SK-N-SH (cell line): ENCODE measurements around the gene NFKBIE. TPM values are rescaled to one million over a fixed set of nuclear protein-coding genes. Genes with fewer than 3 reads are reported as not detected.

Experiments
- CTCF ChIA-PET: fragments of 300-600, 350-600 bp; formaldehyde crosslinking; extraction: SDS; loops from one replicate; lab custom pipeline; 2021; lab: Yijun Ruan, JAX
- POLR2A ChIA-PET: fragments of 350-600 bp; sonication (Branson Sonifier 250); formaldehyde crosslinking; extraction: SDS; loops from one replicate; lab custom pipeline; 2020; ENCODE audit warnings: antibody characterized with exemption, inconsistent platforms; lab: Yijun Ruan, JAX
- DNase-seq: peaks from one replicate; pipeline ENCODE4 v3.0.0; 2012
- H2AFZ ChIP-seq: fragments of 200-600 bp; sonication (generic); 2 replicates; pipeline ENCODE4 v1.8.1; 2016; ENCODE audit warnings: antibody characterized with exemption, mild to moderate bottlenecking, low read depth
- H3F3A ChIP-seq: fragments of 200-600 bp; sonication (generic); replicated peaks from 2 replicates; pipeline ENCODE3; 2016; ENCODE audit warnings: antibody characterized with exemption, mild to moderate bottlenecking; ENCODE audit not compliant: insufficient read depth
- H3K27ac ChIP-seq, 2 experiments: fragments of 200-500 bp in 1 of 2; fragments of 200-600 bp in 1 of 2; sonication (Bioruptor generic) in 1 of 2; sonication (generic), shearing (Covaris generic) in 1 of 2; 2 replicates each; pipeline versions ENCODE4 v1.5.1 to v1.6.1; 2014 to 2016; ENCODE audit warnings: low read depth in 2 of 2, inconsistent platforms in 1 of 2, low read length in 1 of 2, mild to moderate bottlenecking in 1 of 2, mixed read lengths in 1 of 2
- H3K27me3 ChIP-seq: fragments of 200-600 bp; sonication (generic), shearing (Covaris generic); 2 replicates; pipeline ENCODE4 v1.6.1; 2016; ENCODE audit warnings: mixed run types; ENCODE audit not compliant: insufficient read depth
- H3K36me3 ChIP-seq, 2 experiments: fragments of 200-500 bp in 1 of 2; fragments of 200-600 bp in 1 of 2; sonication (Bioruptor generic) in 1 of 2; sonication (generic) in 1 of 2; replicated peaks in 1 of 2; 2 replicates each; pipeline versions ENCODE3 to v1.5.1; 2014 to 2016; ENCODE audit warnings: low read length in 1 of 2, mild to moderate bottlenecking in 1 of 2; ENCODE audit not compliant: insufficient read depth in 2 of 2, control insufficient read depth in 1 of 2
- H3K4me1 ChIP-seq, 2 experiments: fragments of 200-500 bp in 1 of 2; fragments of 200-600 bp in 1 of 2; sonication (Bioruptor generic) in 1 of 2; sonication (generic), shearing (Covaris generic) in 1 of 2; 2 replicates each; pipeline versions ENCODE4 v1.5.1 to v1.6.1; 2014 to 2016; ENCODE audit warnings: low read depth in 1 of 2, low read length in 1 of 2, mixed run types in 1 of 2; ENCODE audit not compliant: insufficient read depth in 2 of 2, control insufficient read depth in 1 of 2
- H3K4me2 ChIP-seq: fragments of 200-600 bp; sonication (generic), shearing (Covaris generic); 2 replicates; pipeline ENCODE4 v1.6.1; 2017; ENCODE audit warnings: mixed run types
- H3K4me3 ChIP-seq, 2 experiments: fragments of 200-500 bp in 1 of 2; fragments of 200-600 bp in 1 of 2; sonication (Bioruptor generic) in 1 of 2; sonication (generic), shearing (Covaris generic) in 1 of 2; 2 replicates each; pipeline versions ENCODE4 v1.5.1 to v1.8.1; 2014 to 2016; ENCODE audit warnings: low read depth in 2 of 2, inconsistent platforms in 1 of 2, low read length in 1 of 2, mild to moderate bottlenecking in 1 of 2, mixed read lengths in 1 of 2, moderate library complexity in 1 of 2
- H3K79me2 ChIP-seq: fragments of 200-600 bp; sonication (generic); 2 replicates; pipeline ENCODE4 v1.8.1; 2017; ENCODE audit warnings: mild to moderate bottlenecking; ENCODE audit not compliant: insufficient read depth
- H3K9ac ChIP-seq: fragments of 200-600 bp; sonication (generic); 2 replicates; pipeline ENCODE4 v1.6.1; 2017; ENCODE audit warnings: mixed run types
- H3K9me2 ChIP-seq: fragments of 200-600 bp; sonication (generic); 2 replicates; pipeline ENCODE4 v1.6.1; 2017; ENCODE audit warnings: mixed run types
- H3K9me3 ChIP-seq: fragments of 200-600 bp; sonication (generic); 2 replicates; pipeline ENCODE4 v1.6.1; 2017; ENCODE audit warnings: mixed run types, mild to moderate bottlenecking, moderate library complexity
- H4K20me1 ChIP-seq: fragments of 200-600 bp; sonication (generic); 2 replicates; pipeline ENCODE4 v1.6.1; 2017; ENCODE audit warnings: mild to moderate bottlenecking, mixed run types; ENCODE audit not compliant: insufficient read depth
- CHD2 ChIP-seq: fragments of 150-350 bp; IDR thresholded peaks from 2 replicates; pipeline ENCODE4 v1.6.1; 2018; ENCODE audit warnings: low read length; ENCODE audit not compliant: partially characterized antibody
- EZH2phosphoT487 ChIP-seq: fragments of 200-600 bp; sonication (generic); IDR thresholded peaks from 2 replicates; pipeline ENCODE4 v1.6.1; 2017; ENCODE audit warnings: low read depth, mixed run types, mild to moderate bottlenecking, antibody characterized with exemption, moderate library complexity, borderline replicate concordance
- FOXJ3 ChIP-seq: sonication (generic); formaldehyde crosslinking; IDR thresholded peaks from 2 replicates; pipeline ENCODE4 v1.5.1; 2020; ENCODE audit warnings: mild to moderate bottlenecking, missing genetic modification reagents
- SIN3A ChIP-seq: IDR thresholded peaks from 2 replicates; pipeline ENCODE4 v1.6.1; 2012; ENCODE audit warnings: low read depth, mild to moderate bottlenecking, low read length, moderate library complexity, borderline replicate concordance
- SMC3 ChIP-seq: IDR thresholded peaks from 2 replicates; pipeline ENCODE4 v1.6.1; 2012; ENCODE audit warnings: low read depth, low read length, improper control_type of control experiment
- TCF12 ChIP-seq: IDR thresholded peaks from 2 replicates; pipeline ENCODE4 v1.4.0; 2012
- YY1 ChIP-seq: IDR thresholded peaks from 2 replicates; pipeline ENCODE4 v1.4.0; 2012; ENCODE audit warnings: low read depth, mild to moderate bottlenecking
- WGBS: methylation state at CpG from one replicate; pipeline ENCODE4 v1.1.6; 2017; ENCODE audit warnings: low lambda C conversion rate; 5-methylcytosine and 5-hydroxymethylcytosine counted together
- polyA plus RNA-seq, 3 experiments: library from polyadenylated mRNA; depleted of rRNA; stranded (reverse); fragments of >200 nt; gene quantifications; 2 replicates each; pipeline ENCODE4 v1.2.3, GENCODE V29; 2012
- TF ChIP-seq, protein P1 (sequence below): fragments of 200-600 bp; sonication (generic); IDR thresholded peaks from 2 replicates; pipeline ENCODE4 v1.6.1; 2017; ENCODE audit warnings: antibody characterized with exemption, mild to moderate bottlenecking, moderate library complexity
- TF ChIP-seq, protein P2 (sequence below): IDR thresholded peaks from 2 replicates; pipeline ENCODE4 v1.4.0; 2012; ENCODE audit warnings: low read depth
- TF ChIP-seq, protein P3 (sequence below): IDR thresholded peaks from 2 replicates; pipeline ENCODE4 v1.4.0; 2012; ENCODE audit warnings: low read depth, borderline replicate concordance

The NFKBIE gene
- polyA plus RNA-seq, 1 of the 3 experiments (the other 2 are of a cell fraction) = 5.8 TPM

DNA sequence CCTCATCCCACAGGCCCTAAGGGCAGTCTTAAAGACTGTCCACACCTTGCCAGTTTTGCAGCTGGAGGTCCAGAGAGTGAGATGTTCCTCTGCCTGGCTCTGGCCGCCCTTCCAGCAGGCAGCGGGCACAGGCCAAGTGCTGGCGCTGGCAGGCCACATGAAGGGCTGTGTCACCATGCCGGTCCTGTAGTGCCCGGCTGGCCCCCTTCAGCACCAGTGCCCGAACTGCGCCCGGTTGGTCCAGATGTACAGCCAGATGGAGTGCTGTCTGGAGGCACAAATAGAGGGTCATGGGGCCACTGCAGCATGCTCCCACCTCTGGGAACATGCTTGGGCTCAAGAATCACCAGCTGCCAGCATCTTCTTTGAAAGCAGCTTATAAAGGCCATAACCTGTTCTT lies 3.8 kb downstream of the NFKBIE start:
- Histone ChIP-seq H3K27me3 (no peaks in the 10 kb centered on the region), H3K9ac (no peak overlapping the region), H3K27ac (no peak overlapping the region), H3K9me3 (no peaks in the 10 kb centered on the region), H3K36me3 (peaks cover 0 to 10% of the 10 kb centered on the region in 2 experiments), H2AFZ (no peak overlapping the region)
- CTCF ChIA-PET = interaction anchor here (0.9 to 2.2 kb wide), 11 partner anchors 8 to 171 kb away, joined by 3 to 11 read pairs (median 4); partner anchors contain the start of genes AARS2, HSP90AB1 and SLC29A1
- WGBS = 87% methylated on average over 6 of the region's 8 CpGs
- TF ChIP-seq EZH2phosphoT487 (no peak), SMC3 (no peak), FOXJ3 (no peak), SIN3A (no peak), CHD2 (no peak), TCF12 (no peak)
- TF ChIP-seq, all 33 proteins: peak for 0
- DNase-seq = no peak
- Histone ChIP-seq H3K9me2 (no peaks in the 10 kb centered on the region), H3K4me3 (no peak overlapping the region), H3K4me2 (no peak overlapping the region), H3K4me1 (peaks cover 16 to 33% of the 10 kb centered on the region in 2 experiments; a peak in 2 of 4 replicates), H4K20me1 (0 out of 2 replicates have a peak, but pooled peaks cover 1% of the 10 kb centered on the region), H3K79me2 (peaks cover 27% of the 10 kb centered on the region), H3F3A (peaks cover 7% of the 10 kb centered on the region)
- POLR2A ChIA-PET = no interaction called here

DNA sequence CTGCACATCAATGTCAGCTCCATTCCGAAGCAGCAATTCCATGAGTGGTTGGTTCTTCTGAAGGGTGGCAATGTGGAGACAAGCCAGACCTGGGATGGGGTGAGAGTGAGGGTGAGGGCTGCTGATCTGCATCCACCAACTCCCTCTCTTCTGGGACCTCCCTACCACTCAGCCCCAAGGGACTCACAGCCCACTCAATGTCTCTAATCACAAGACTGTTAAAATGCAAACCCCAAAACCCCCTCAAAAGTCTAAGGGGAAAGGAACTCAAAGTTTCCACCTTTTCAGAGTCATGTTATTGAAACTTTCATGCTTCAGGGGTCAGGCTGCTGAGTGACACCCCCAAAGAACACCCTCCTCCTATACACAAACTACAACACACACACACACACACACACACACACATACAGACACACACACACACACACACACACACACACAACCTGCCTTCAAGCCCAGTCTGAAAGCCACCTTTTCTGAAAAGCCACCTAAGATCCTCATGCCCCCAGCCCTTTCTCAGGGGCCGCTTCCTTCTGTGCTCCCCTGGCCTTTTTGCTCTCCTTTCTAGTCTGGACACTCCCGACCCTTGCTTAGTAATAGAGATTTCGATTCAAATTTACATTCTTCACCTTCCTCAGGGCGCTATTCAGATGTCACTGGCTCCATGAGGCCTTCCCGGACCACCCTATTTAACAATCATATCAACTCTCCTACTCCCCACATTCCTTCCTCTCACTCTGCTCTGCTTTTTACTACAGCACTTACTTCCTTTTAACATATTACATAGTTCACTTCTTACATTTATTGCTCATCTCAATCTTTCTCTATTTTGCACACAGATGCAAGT lies 4.7 kb downstream of the NFKBIE start:
- Histone ChIP-seq H3K9me2 (no peaks in the 10 kb centered on the region), H3K4me3 (no peak overlapping the region), H3K9ac (no peak overlapping the region), H3K27ac (no peak overlapping the region), H3K4me2 (no peak overlapping the region), H4K20me1 (peaks cover 10% of the 10 kb centered on the region), H3K4me1 (peaks cover 13 to 42% of the 10 kb centered on the region in 2 experiments; a peak in 2 of 4 replicates), H3F3A (peaks cover 10% of the 10 kb centered on the region), H3K36me3 (peaks cover 0 to 12% of the 10 kb centered on the region in 2 experiments), H2AFZ (no peak overlapping the region), H3K79me2 (peaks cover 36% of the 10 kb centered on the region), H3K27me3 (no peaks in the 10 kb centered on the region), H3K9me3 (no peaks in the 10 kb centered on the region)
- CTCF ChIA-PET = interaction anchor here (1.0 to 1.3 kb wide), 4 partner anchors 7 to 88 kb away, joined by 3 to 4 read pairs (median 4); no protein-coding TSS in a partner anchor
- POLR2A ChIA-PET = no interaction called here
- DNase-seq = no peak
- no peak for TF ChIP-seq YY1
- no peak for TF ChIP-seq EZH2phosphoT487
- TF ChIP-seq, protein P1, sequence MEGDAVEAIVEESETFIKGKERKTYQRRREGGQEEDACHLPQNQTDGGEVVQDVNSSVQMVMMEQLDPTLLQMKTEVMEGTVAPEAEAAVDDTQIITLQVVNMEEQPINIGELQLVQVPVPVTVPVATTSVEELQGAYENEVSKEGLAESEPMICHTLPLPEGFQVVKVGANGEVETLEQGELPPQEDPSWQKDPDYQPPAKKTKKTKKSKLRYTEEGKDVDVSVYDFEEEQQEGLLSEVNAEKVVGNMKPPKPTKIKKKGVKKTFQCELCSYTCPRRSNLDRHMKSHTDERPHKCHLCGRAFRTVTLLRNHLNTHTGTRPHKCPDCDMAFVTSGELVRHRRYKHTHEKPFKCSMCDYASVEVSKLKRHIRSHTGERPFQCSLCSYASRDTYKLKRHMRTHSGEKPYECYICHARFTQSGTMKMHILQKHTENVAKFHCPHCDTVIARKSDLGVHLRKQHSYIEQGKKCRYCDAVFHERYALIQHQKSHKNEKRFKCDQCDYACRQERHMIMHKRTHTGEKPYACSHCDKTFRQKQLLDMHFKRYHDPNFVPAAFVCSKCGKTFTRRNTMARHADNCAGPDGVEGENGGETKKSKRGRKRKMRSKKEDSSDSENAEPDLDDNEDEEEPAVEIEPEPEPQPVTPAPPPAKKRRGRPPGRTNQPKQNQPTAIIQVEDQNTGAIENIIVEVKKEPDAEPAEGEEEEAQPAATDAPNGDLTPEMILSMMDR = no peak
- no peak for TF ChIP-seq FOXJ3
- TF ChIP-seq, protein P2, sequence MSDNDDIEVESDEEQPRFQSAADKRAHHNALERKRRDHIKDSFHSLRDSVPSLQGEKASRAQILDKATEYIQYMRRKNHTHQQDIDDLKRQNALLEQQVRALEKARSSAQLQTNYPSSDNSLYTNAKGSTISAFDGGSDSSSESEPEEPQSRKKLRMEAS = no peak
- TF ChIP-seq, protein P3, sequence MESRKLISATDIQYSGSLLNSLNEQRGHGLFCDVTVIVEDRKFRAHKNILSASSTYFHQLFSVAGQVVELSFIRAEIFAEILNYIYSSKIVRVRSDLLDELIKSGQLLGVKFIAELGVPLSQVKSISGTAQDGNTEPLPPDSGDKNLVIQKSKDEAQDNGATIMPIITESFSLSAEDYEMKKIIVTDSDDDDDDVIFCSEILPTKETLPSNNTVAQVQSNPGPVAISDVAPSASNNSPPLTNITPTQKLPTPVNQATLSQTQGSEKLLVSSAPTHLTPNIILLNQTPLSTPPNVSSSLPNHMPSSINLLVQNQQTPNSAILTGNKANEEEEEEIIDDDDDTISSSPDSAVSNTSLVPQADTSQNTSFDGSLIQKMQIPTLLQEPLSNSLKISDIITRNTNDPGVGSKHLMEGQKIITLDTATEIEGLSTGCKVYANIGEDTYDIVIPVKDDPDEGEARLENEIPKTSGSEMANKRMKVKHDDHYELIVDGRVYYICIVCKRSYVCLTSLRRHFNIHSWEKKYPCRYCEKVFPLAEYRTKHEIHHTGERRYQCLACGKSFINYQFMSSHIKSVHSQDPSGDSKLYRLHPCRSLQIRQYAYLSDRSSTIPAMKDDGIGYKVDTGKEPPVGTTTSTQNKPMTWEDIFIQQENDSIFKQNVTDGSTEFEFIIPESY = no peak
- WGBS = 90% methylated on average over 6 of the region's 6 CpGs
